HG03460 (cell line): ENCODE results near the gene HLA-E.
"Not testable (repeated sequence)": the region's sequence is repeated elsewhere in the genome, so short reads cannot be mapped to it uniquely, and the experiment has no call there.

Experiments
- ATAC-seq: cut with Tn5 transposase; IDR thresholded peaks from one replicate; pipeline ENCODE4 v1.9.1; 2021; ENCODE audit not compliant: unreplicated experiment

Gene HLA-E

GRCh38 chr6:30489081-30490025 is at the start of gene HLA-E:
Gene HLA-E (plus strand): TSS chr6:30489509. CDS start chr6:30489532, 23 bp downstream.
- peak; percentile 81 for ATAC-seq

- ATAC-seq, result no peak
Measured at GRCh38 chr6:30441171-30441570, 48.1 kb upstream of the HLA-E start.

- ATAC-seq, result no peak
Measured at GRCh38 chr6:30443657-30444450, 45.5 kb upstream of the HLA-E start.

GRCh38 chr6:30444451-30444742 is 44.9 kb upstream of the HLA-E start:
- no peak for ATAC-seq

- ATAC-seq, result no peak
Measured at GRCh38 chr6:30446259-30446658, 43.0 kb upstream of the HLA-E start.

- no peak for ATAC-seq
Measured at GRCh38 chr6:30447237-30447636, 42.1 kb upstream of the HLA-E start.

- ATAC-seq, result no peak
Measured at GRCh38 chr6:30450548-30450908, 38.8 kb upstream of the HLA-E start.

- no peak for ATAC-seq
Measured at GRCh38 chr6:30450909-30451841, 38.1 kb upstream of the HLA-E start.

- no peak for ATAC-seq
Measured at GRCh38 chr6:30452736-30453507, 36.4 kb upstream of the HLA-E start.

- ATAC-seq, result no peak
Measured at GRCh38 chr6:30453508-30454116, 35.7 kb upstream of the HLA-E start.

GRCh38 chr6:30459145-30459544 is 30.2 kb upstream of the HLA-E start:
- no peak for ATAC-seq

GRCh38 chr6:30461055-30461454 is 28.3 kb upstream of the HLA-E start:
- ATAC-seq, result no peak

- no peak for ATAC-seq
Measured at GRCh38 chr6:30462482-30462881, 26.8 kb upstream of the HLA-E start.

- no peak for ATAC-seq
Measured at GRCh38 chr6:30463242-30463641, 26.1 kb upstream of the HLA-E start.

GRCh38 chr6:30463651-30464618 is 25.4 kb upstream of the HLA-E start:
- ATAC-seq, result no peak

GRCh38 chr6:30465595-30466306 is 23.6 kb upstream of the HLA-E start:
- no peak for ATAC-seq

- no peak for ATAC-seq
Measured at GRCh38 chr6:30470968-30471367, 18.3 kb upstream of the HLA-E start.

- not testable (repeated sequence) for ATAC-seq
Measured at GRCh38 chr6:30475116-30475515, 14.2 kb upstream of the HLA-E start.
